ENCODE data around the gene IL4R.
"Not testable (repeated sequence)": the region's sequence is repeated elsewhere in the genome, so short reads cannot be mapped to it uniquely, and the experiment has no call there.

Gene IL4R

GRCh38 chr16:27288313-27288712 lies 25.5 kb upstream of the IL4R start:
- DNase-seq (ENCODE audit: low read depth in 2 of 2), result not testable (repeated sequence)

GRCh38 chr16:27289669-27290068 lies 24.1 kb upstream of the IL4R start:
- no peak for DNase-seq (ENCODE audit: low read depth in 2 of 2)

GRCh38 chr16:27290562-27290961 lies 23.2 kb upstream of the IL4R start:
- DNase-seq (ENCODE audit: low read depth in 2 of 2), result no peak

GRCh38 chr16:27291106-27291505 lies 22.7 kb upstream of the IL4R start:
- DNase-seq (ENCODE audit: low read depth in 2 of 2), result no peak

GRCh38 chr16:27291722-27292240 lies 22.0 kb upstream of the IL4R start:
- DNase-seq (ENCODE audit: low read depth in 2 of 2), result no peak

GRCh38 chr16:27293343-27293742 lies 20.4 kb upstream of the IL4R start:
- DNase-seq (ENCODE audit: low read depth in 2 of 2), result no peak

GRCh38 chr16:27298132-27298531 lies 15.6 kb upstream of the IL4R start:
- no peak for DNase-seq (ENCODE audit: low read depth in 2 of 2)

- no peak for DNase-seq (ENCODE audit: low read depth in 2 of 2)
These were observed 12.4 kb upstream of the IL4R start for GRCh38 chr16:27301236-27301861.

- DNase-seq (ENCODE audit: low read depth in 2 of 2), result no peak
These were observed 11.6 kb upstream of the IL4R start for GRCh38 chr16:27302126-27302525.

- DNase-seq (ENCODE audit: low read depth in 2 of 2), result no peak
These were observed 10.3 kb upstream of the IL4R start for GRCh38 chr16:27303256-27304100.

GRCh38 chr16:27304102-27304501 lies 9.7 kb upstream of the IL4R start:
- no peak for DNase-seq (ENCODE audit: low read depth in 2 of 2)

GRCh38 chr16:27304881-27305745 lies 8.7 kb upstream of the IL4R start:
- no peak for DNase-seq (ENCODE audit: low read depth in 2 of 2)

- no peak for DNase-seq (ENCODE audit: low read depth in 2 of 2)
These were observed 7.8 kb upstream of the IL4R start for GRCh38 chr16:27305839-27306442.

GRCh38 chr16:27308792-27309191 lies 5.0 kb upstream of the IL4R start:
- DNase-seq (ENCODE audit: low read depth in 2 of 2), result no peak

- DNase-seq (ENCODE audit: low read depth in 2 of 2), result no peak
These were observed 3.0 kb upstream of the IL4R start for GRCh38 chr16:27310576-27311447.

- no peak for DNase-seq (ENCODE audit: low read depth in 2 of 2)
These were observed 2.3 kb upstream of the IL4R start for GRCh38 chr16:27311448-27311830.

- DNase-seq (ENCODE audit: low read depth in 2 of 2), result no peak
These were observed 1.9 kb upstream of the IL4R start for GRCh38 chr16:27311897-27312303.

GRCh38 chr16:27312580-27313421 lies 973 bp upstream of the IL4R start:
- DNase-seq (ENCODE audit: low read depth in 2 of 2), result no peak

- DNase-seq (ENCODE audit: low read depth in 2 of 2), result peak; percentile 61 to 66
These were observed 468 bp downstream of the IL4R start for GRCh38 chr16:27314161-27314723.

- no peak for DNase-seq (ENCODE audit: low read depth in 2 of 2)
These were observed 1.2 kb downstream of the IL4R start for GRCh38 chr16:27314986-27315332.

All from stimulated activated CD4-positive, alpha-beta T cell treated with anti-CD3 and anti-CD28 coated beads, Interleukin-4, amount 100 ng/mL, for 48 hours (primary cell).